ENCODE measurements around the gene TJP3.

TJP3 gene

DNA sequence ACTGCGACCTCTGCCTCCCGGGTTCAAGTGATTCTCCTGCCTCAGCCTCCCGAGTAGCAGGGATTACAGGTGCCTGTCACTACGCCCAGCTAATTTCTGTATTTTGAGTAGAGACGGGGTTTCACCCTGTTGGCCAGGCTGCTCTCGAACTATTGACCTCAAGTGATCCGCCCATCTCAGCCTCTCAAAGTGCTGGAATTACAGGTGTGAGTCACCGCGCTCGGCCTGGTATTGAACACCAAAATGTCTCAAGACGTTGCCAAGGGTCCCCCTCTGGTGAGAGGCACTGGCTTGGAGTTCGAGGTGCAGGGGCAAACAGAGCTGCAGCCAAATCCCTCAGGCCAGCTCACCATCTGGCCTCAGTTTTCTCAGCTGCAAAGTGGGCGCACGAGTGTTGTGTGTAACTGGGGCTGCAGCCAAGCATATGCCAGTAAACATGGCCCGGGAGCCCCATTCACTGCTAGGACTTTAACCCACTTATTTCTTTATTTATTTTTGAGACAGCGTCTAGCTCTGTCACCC is 8.0 kb downstream of the TJP3 start:
- no peak for DNase-seq

DNA sequence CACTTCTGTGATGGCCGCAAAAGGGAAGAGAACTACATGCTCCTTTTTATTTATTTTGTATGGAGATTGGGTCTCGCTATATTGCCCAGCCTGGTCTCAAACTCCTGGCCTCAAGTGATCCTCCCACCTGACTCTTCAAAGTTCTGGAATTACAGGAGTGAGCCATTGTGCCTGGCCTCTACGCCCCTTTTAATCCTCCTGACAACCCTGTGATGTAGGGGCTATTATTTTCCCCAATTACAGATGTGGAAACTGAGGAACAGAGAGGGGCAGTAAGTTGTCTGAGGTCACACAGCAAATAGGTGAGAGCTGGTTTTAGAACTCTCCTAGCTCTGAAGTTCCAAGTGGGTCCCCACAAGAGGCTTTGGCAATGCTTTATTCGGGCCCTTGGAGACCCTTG is 11.7 kb downstream of the TJP3 start:
- DNase-seq, result no peak

- no peak for DNase-seq
These were observed 12.2 kb downstream of the TJP3 start for GRCh38 chr19:3720349-3720917.

DNA sequence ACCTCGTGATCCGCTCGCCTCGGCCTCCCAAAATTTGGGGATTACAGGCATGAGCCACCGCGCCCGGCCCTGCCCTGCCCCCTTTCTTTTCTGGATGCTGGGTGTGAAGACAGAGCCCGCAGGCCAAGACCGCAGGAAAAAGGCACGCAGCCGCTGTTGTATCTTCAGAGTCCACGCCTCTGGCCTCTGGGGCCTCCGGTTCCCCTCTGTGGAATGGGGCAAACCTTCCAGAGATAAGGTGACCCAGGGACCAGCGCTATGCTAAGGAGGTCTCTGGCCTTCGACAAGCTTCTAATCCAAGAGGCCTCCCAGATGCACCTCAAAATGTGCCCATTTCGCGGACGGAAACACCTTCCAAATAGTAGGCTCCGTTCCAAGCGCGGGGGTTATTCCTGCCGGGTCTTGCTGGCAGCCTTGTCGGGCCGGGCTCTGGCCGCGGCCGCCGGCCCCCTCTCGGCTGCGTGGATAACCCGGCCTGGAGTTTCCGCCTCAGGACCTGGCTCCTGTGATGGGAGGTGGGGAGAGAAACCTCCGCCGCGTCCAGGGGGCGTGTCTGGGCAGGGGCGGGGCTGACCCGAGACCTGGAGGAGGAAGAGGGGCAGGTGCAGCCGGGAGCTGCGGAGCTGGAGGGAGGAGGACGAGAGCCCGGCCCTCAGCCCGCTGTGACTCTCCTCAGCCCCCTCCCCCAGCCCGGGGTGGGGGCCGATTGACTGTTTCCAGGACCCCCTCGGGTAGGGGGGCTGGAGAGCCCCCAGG is 13.1 kb downstream of the TJP3 start:
- DNase-seq, result peak; percentile 80

DNA sequence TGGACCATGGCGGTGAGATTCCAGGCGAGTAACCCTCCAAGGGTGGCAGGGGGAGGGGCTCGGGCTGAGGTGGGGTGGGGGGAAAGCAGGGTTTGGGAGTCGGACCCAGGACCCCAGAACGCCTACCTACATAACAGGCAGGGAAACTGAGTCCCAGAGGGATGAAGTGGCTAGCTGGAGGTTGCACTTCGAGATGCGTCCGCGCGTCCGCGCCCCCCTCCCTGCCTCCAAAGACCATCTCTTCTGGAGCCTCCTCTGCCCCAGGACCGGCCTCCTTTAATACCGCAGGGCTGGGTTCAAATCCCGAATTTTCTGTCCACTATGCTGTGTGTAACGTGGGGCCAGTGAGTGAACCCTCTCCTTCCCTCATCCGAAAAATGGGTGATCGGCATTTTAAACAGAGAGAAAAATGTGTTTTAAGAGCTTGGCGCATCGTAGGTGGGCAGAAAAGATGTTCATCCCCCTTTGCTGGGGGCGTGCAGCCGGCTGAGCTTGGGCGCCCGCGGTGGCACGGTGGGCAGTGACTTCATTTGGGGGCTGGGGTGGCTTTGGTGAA is 13.8 kb downstream of the TJP3 start:
- DNase-seq, result no peak

DNA sequence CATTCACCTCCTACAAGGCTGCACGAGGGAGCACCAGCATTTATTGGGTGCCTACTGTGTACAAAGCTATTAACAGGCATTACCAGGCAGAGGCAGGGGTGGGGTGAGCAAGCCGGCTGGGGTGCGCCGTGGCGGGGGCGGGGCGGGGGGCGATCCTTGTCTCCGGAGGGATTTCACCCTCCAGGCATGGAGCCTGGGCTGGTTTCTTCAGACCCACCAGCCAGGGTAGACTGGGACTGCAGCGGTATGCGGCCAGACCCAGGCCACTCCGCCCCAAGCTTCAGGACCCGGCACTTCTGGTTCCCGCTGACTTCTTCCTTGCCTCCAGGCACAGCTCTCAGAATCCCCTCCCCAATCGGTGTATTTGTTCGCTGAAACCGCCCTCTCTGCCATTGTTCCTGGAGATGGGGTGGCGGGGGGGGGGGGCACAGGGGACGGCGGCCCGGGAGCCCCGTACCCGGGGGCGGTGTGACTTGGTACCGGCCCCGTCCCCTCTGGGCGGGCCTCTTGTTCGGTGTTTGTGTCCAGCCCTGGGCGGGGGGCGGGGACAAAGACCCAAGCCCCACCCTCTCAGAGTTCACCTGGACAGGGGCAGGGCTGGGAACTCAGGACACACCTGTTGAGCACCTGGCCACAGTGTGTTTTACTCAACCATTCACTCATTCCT is 14.4 kb downstream of the TJP3 start:
- no peak for DNase-seq

DNA sequence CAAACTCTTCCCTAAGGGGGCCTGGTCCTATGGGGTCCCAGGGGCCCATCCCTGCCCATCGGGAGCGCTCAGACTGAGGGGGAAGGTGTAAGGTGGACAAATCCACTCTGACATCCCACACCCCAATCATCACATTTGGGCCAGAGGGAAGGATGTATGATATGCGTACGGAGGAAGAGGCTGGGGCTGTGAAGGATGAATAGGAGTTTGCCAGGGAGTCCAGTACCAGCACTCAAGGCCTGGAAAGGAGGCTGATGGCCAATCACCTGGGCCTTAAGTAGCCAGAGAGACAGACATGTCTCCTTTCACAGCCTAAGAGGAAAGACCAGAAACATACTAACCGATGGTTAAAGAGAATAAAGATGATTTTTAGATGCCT is 14.9 kb downstream of the TJP3 start:
- DNase-seq, result no peak

DNA sequence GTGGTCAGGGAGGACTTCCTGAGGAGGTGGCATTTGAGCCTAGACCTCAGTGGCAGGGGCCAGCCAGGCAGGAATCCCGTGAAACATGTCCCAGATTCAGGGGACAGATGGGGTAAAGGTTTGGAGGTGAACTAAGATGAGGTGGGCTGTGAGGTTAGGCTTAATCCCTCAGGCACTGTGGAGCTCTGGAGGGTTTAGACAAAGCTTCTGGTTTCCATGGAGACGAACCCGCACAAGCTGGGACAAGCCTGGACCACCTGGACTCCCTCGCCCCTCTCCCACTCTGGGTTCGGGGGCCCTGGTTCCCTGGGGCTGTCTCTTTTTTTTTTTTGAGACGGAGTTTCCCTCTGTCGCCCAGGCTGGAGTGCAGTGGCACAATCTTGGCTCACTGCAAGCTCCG is 15.7 kb downstream of the TJP3 start:
- no peak for DNase-seq

- DNase-seq, result no peak
These were observed 16.9 kb downstream of the TJP3 start for GRCh38 chr19:3725121-3725520.

GRCh38 chr19:3725640-3726310 is 17.6 kb downstream of the TJP3 start:
- DNase-seq, result no peak

DNA sequence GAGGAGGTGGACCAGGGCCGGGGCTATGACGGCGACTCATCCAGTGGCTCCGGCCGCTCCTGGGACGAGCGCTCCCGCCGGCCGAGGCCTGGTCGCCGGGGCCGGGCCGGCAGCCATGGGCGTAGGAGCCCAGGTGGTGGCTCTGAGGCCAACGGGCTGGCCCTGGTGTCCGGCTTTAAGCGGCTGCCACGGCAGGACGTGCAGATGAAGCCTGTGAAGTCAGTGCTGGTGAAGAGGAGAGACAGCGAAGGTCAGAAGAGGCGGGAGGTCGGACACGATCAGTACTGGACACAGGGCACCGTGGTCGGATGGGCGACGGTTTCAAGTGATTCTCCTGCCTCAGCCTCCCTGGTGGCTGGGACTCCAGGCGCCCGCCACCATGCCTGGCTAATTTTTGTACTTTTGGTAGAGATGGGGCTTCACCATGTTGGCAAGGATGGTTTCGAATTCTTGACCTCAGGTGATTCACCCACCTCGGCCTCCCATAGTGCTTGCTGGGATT is 22.3 kb downstream of the TJP3 start:
- no peak for DNase-seq

GRCh38 chr19:3732108-3732507 is 23.9 kb downstream of the TJP3 start:
- DNase-seq, result no peak

GRCh38 chr19:3733549-3734309 is 25.5 kb downstream of the TJP3 start:
- no peak for DNase-seq

DNA sequence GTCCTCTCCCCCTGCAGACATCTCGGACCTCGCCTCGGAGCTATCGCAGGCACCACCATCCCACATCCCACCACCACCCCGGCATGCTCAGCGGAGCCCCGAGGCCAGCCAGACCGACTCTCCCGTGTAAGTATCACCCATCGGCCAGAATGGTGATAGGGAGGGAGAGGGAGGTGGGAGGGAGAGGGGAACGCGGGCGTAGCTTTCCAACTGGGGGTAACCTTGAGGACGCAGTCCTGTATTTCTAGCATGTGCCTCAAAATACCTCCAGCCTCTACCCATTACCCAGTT is 26.1 kb downstream of the TJP3 start:
- DNase-seq, result no peak

GRCh38 chr19:3736106-3736724 is 28.0 kb downstream of the TJP3 start:
- no peak for DNase-seq

DNA sequence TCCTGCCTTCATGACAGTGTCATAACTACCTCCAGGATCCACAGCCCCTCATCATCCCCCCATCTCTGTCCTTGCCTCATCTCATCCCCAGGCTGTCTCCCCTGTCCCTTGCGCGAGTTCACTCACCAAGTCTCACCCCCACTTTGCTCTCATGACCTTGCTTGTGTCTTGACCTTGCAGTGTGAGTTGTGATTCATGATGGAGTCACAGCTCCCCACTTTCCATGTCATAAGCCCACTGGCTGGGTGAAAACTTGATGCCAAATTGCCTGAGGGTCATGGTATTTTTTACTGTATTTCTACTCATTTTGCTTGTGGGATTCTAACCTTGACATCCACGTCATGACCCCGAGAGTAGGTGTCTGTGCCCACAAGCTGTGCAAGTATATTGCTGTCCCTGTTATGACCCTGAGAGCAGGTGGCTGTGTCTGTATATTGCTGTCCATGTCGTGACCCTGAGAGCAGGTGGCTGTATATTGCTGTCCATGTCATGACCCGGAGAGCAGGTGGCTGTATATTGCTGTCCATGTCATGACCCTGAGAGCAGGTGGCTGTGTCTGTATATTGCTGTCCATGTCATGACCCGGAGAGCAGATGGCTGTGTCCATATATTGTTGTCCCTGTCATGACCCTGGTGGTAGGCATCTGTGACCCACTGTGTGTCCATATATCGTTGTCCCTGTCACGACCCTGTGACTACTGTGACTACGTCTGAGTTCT is 29.5 kb downstream of the TJP3 start:
- DNase-seq, result no peak

- no peak for DNase-seq
These were observed 30.5 kb downstream of the TJP3 start for GRCh38 chr19:3738477-3739220.

- DNase-seq, result no peak
These were observed 32.2 kb downstream of the TJP3 start for GRCh38 chr19:3740431-3740830.

- DNase-seq, result peak; percentile 63
These were observed 35.3 kb downstream of the TJP3 start for GRCh38 chr19:3743486-3743885.

- DNase-seq, result no peak
These were observed 37.3 kb downstream of the TJP3 start for GRCh38 chr19:3745363-3746045.
